Measurements from ENCODE around the gene IFT52.
A peak's percentile ranks its signal among the peaks of the same experiment; 100 is the strongest.

Gene IFT52

DNA sequence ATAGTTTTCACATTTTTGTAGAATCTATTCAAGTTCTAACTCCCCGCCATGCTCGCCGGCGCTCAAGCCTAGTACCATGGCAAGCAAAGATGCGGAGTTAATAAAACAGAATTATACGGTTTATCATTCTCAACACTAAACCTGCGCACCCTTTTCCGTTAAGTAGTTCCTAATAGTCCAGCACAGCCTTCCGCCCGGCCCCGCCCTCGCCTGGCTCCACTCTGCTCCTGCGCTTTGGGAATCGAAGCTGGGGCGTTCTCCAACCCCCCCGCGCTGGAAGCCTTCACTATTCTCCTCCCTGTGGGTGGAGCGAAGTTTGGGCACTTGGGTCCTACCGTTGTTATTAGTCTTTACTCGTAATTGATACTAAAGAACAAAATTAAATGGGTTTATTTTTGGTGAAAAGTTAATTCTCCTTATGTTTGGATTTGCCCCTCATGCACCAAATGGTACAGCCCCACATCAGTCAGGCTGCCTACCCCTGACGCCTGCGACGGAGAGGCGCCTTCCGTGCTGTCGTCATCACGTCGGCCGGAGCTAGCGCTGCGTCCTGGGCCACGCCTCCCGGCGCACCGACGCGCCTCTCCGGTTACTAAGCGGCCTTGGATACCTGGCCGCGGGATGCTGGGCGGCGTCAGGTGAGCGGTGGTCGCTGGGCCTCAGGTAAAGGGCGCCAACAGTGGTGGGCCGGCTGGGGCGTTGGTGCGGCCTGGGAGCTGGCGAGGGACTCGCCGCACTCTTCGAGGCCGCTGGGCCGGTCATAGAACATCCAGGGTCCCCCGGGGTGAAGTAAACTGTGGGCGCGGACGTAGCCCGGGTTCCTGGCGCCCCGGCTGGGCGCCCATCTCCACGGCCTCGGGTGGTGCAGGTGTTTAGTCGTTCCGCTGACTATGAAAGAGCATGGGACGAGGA lies at the start of gene IFT52:
TSS of gene IFT52 (plus strand) at position 546 of the 912 bp plus-strand sequence. CDS start 3,762 bp downstream, outside the sequence.
- DNase-seq (ENCODE audit: low spot score) = peak; percentile 93

DNA sequence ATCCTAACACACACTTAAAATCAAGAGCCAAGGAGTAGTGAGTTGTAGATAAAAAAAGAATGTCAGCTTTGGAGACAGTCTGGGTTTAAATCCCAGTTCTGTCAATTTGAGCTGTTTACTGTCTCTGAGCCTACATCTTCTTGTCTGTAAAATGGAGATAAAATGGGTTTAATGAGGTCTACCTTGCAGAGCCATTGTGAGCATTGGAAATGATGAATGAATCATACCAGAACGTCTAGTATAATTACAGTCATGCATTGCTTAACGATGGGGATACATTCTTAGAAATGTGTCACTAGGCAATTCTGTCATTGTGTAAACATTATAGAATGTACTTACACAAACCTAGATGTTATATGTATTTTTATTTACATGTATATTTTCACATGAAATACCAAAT lies 49.5 kb upstream of the IFT52 start:
- TF ChIP-seq, protein P1, sequence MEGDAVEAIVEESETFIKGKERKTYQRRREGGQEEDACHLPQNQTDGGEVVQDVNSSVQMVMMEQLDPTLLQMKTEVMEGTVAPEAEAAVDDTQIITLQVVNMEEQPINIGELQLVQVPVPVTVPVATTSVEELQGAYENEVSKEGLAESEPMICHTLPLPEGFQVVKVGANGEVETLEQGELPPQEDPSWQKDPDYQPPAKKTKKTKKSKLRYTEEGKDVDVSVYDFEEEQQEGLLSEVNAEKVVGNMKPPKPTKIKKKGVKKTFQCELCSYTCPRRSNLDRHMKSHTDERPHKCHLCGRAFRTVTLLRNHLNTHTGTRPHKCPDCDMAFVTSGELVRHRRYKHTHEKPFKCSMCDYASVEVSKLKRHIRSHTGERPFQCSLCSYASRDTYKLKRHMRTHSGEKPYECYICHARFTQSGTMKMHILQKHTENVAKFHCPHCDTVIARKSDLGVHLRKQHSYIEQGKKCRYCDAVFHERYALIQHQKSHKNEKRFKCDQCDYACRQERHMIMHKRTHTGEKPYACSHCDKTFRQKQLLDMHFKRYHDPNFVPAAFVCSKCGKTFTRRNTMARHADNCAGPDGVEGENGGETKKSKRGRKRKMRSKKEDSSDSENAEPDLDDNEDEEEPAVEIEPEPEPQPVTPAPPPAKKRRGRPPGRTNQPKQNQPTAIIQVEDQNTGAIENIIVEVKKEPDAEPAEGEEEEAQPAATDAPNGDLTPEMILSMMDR (IDR thresholded peaks at IDR 0.05; ENCODE audit: extremely low read depth, missing control alignments) = no peak
- no peak for DNase-seq (ENCODE audit: low spot score)

More for the DNA sequence above, at the start of gene IFT52:
- TF ChIP-seq, protein P1 (IDR thresholded peaks at IDR 0.05; ENCODE audit: extremely low read depth, missing control alignments) = no peak

- no peak for DNase-seq (ENCODE audit: low spot score)
Measured at GRCh38 chr20:43542161-43542560, 48.6 kb upstream of the IFT52 start.

GRCh38 chr20:43542674-43543073 lies 48.1 kb upstream of the IFT52 start:
- no peak for DNase-seq (ENCODE audit: low spot score)
- TF ChIP-seq, protein P1 (IDR thresholded peaks at IDR 0.05; ENCODE audit: extremely low read depth, missing control alignments) = no peak

More at GRCh38 chr20:43542161-43542560, 48.6 kb upstream of the IFT52 start:
- TF ChIP-seq, protein P1 (IDR thresholded peaks at IDR 0.05; ENCODE audit: extremely low read depth, missing control alignments) = no peak

- TF ChIP-seq, protein P1 (IDR thresholded peaks at IDR 0.05; ENCODE audit: extremely low read depth, missing control alignments) = no peak
- no peak for DNase-seq (ENCODE audit: low spot score)
Measured at GRCh38 chr20:43543138-43543537, 47.6 kb upstream of the IFT52 start.

- TF ChIP-seq, protein P1 (IDR thresholded peaks at IDR 0.05; ENCODE audit: extremely low read depth, missing control alignments) = no peak
- no peak for DNase-seq (ENCODE audit: low spot score)
Measured at GRCh38 chr20:43544501-43544900, 46.2 kb upstream of the IFT52 start.

GRCh38 chr20:43545837-43546578 lies 44.7 kb upstream of the IFT52 start:
- no peak for DNase-seq (ENCODE audit: low spot score)
- TF ChIP-seq, protein P1 (IDR thresholded peaks at IDR 0.05; ENCODE audit: extremely low read depth, missing control alignments) = no peak

Data from GM20000 (cell line).